Measurements from ENCODE around the gene ELOVL6. TPM values are rescaled to one million over a fixed set of nuclear protein-coding genes. Genes with fewer than 3 reads are reported as not detected.

ELOVL6 gene
- total RNA-seq, 1 donor from 2014 or later = 13.2 TPM

DNA sequence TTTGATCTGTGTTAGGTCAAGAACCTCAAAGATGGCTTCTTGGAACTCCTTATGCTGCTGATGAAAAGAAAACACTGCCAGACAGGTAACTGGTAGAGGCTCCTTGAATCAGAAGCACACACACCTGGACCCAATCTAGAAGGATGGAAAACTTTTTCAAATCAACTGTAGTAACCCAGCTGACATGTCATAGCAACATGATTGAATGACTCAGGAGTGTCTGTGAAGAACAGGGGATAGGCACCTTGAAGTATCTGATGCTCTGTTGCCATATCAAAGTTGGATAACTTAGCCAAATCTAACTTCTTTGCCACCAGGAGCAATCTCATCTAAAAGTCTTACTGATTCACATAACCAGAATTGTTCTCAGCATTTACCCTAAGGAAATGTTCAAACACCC, 98.8 kb downstream of the ELOVL6 start:
- TF ChIP-seq, protein P1, sequence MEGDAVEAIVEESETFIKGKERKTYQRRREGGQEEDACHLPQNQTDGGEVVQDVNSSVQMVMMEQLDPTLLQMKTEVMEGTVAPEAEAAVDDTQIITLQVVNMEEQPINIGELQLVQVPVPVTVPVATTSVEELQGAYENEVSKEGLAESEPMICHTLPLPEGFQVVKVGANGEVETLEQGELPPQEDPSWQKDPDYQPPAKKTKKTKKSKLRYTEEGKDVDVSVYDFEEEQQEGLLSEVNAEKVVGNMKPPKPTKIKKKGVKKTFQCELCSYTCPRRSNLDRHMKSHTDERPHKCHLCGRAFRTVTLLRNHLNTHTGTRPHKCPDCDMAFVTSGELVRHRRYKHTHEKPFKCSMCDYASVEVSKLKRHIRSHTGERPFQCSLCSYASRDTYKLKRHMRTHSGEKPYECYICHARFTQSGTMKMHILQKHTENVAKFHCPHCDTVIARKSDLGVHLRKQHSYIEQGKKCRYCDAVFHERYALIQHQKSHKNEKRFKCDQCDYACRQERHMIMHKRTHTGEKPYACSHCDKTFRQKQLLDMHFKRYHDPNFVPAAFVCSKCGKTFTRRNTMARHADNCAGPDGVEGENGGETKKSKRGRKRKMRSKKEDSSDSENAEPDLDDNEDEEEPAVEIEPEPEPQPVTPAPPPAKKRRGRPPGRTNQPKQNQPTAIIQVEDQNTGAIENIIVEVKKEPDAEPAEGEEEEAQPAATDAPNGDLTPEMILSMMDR (conservative IDR thresholded peaks at IDR 0.05; ENCODE audit: low read depth, low read length) = no peak
- H3K4me3 ChIP-seq (ENCODE audit: low read depth, low read length) = no peak overlapping the region
- DNase-seq (ENCODE audit: low read depth) = no peak

DNA sequence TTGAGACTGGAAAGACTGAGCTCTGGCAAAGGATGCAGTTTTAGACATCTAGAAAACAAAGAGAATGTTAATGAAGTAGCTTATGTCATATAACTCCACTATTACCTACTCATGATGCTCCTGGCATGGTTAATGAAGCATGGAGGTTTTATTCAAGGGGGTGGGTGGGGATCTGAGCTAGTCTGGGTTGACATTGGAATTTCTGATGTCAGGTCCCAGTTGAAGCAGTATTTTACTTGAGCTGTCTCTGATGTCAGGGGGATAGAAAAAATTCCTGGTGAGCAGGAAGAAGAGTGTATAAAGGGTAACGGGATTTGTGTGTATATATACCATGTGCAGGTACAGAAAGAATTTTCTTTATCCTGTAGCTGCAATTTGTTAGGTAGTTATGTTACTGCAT, 102.0 kb downstream of the ELOVL6 start:
- DNase-seq (ENCODE audit: low read depth) = no peak
- TF ChIP-seq, protein P1 (conservative IDR thresholded peaks at IDR 0.05; ENCODE audit: low read depth, low read length) = no peak
- no peak overlapping the region for H3K4me3 ChIP-seq (ENCODE audit: low read depth, low read length)

DNA sequence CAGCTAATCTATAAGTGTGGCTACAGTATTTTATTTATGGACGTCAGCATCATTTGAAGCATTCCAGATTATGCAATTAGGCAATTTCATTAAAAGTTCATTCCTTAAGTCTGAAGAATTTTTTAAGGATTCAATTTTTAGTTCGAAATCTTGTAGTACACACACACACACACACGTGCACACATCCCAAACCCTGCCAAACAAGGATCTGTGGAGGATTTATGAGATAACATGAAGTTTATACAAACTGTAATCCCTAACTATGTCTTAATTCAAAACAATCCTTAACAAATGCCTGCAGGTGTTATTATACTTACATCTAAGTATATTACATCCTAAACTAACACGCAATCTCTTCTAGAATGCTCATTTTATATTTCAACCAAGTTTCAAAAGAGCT, 105.8 kb downstream of the ELOVL6 start:
- TF ChIP-seq, protein P1 (conservative IDR thresholded peaks at IDR 0.05; ENCODE audit: low read depth, low read length) = no peak
- DNase-seq (ENCODE audit: low read depth) = no peak
- H3K4me3 ChIP-seq (ENCODE audit: low read depth, low read length) = no peak overlapping the region

DNA sequence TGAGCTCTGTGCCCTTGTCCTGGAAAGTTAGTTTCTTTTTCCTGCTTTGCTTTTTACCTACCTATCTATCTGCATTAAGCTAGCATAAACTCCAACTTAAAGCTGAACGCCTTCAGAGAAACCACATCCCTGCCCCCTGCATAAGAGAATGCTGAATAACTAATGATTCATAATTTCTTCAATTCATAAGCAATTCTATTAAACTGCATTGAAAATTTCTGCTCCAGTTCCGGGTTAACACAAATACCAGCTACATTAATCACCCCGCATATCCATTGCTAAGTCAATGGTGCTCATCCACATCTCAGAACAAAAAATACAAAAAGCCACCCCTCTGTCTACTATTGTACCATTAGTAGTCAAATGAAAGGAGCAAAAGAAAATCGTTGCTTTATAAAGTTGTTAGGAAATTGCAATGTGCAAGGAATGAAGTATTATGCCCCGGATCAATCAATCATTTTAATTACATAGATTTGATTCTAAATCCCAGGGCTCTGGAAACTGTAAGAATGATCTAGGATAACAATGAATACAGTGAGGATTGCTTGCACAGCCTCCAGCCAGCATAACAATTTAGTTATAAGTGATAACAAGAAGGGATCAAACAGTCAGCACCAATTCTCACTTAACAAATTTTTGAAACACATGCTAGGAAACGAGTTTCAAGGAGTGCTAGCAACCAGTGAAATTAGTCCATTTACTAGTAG, 106.8 kb downstream of the ELOVL6 start:
- DNase-seq (ENCODE audit: low read depth) = no peak
- no peak overlapping the region for H3K4me3 ChIP-seq (ENCODE audit: low read depth, low read length)
- TF ChIP-seq, protein P1 (conservative IDR thresholded peaks at IDR 0.05; ENCODE audit: low read depth, low read length) = no peak

DNA sequence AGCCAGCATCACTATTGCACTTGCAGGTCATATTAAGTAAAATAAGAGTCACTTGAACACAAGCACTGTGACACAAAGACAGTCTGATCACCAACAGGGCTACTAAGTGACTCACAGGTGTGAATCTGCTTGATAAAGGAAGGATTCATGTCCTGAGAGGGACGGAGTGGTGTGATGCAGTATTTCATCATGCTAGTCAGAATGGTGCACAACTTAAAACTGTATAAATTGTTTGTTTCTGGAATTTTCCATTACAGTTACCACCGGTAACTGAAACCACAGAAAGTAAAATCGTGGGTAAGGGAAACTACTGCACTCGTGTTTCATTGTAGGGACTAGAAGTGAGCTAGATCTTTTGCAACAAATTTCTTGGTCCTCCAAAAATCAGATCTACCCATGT, 109.7 kb downstream of the ELOVL6 start:
- DNase-seq (ENCODE audit: low read depth) = no peak
- H3K4me3 ChIP-seq (ENCODE audit: low read depth, low read length) = no peak overlapping the region
- TF ChIP-seq, protein P1 (conservative IDR thresholded peaks at IDR 0.05; ENCODE audit: low read depth, low read length) = no peak

DNA sequence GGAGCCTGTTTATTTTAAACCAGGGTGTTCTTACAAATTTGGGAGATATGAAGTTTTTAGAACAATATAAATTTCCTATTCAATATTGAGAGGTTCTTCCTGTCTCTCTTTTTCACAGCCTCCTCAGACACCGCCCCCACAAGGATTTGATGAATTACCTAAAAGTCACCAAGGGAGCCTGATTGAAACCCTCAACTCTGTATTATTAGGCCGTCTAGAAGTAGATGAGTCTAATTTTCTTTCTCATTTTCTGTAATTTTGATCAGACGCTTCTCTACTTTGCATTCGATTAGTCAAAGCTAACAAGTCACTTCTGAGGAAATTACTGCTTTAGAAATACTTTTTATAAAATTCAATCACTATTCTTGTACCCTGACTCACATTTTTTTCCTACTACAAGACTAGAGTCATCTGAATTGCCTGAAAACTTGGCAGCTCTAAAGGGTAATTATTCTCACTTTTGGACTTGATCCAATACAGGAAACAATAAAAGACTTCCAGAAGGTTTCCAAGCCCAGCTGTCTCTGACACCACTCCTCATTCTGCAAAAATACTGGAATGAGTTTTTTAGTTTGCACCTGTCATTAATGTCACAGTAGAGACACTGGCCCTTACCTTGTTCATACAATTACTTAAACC, 111.2 kb downstream of the ELOVL6 start:
- TF ChIP-seq, protein P1 (conservative IDR thresholded peaks at IDR 0.05; ENCODE audit: low read depth, low read length) = no peak
- no peak overlapping the region for H3K4me3 ChIP-seq (ENCODE audit: low read depth, low read length)
- peak; percentile 72 for DNase-seq (ENCODE audit: low read depth)

DNA sequence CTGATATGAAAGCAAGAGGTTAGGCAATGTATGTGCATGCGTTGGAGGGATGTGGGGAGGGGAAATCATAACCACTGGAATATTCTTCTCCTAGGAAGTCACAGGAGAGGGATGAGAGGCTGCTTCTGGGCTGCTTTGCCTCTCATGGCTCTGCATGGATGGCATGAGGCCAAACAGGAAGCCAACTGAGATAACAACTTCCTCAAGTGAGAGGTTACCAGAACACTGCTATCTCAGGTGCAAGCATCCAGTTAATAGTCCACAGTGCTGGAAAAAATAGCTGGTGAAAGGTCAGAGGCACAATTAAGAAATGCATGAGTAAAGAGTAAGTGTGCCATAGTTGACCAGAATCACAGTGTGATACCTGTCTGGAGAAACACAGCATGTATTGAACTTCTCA, 113.3 kb downstream of the ELOVL6 start:
- no peak for DNase-seq (ENCODE audit: low read depth)
- TF ChIP-seq, protein P1 (conservative IDR thresholded peaks at IDR 0.05; ENCODE audit: low read depth, low read length) = no peak
- no peak overlapping the region for H3K4me3 ChIP-seq (ENCODE audit: low read depth, low read length)
